Measurements from ENCODE around the gene LMF1.

LMF1 gene

DNA sequence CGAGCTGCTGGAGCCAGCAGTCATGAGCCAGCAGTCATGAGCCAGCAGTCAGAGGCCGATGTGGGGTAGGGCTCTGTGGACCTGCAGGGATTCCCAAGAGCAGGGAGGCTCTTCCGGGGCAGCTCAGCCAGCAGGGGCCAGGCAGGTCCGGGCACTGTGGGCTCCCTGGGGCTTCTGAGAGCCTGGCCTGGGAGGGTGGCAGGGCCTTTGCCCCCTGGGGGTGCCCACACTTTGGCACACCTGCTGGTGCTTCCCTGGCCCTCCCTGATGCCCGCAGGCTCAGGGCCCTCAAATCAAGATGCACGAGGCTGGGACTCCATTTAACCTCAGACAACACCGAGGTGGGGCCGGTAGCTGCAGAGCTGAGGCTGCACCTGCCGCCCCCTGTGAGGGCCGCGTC, 28.9 kb upstream of the LMF1 start:
- H3K4me1 ChIP-seq (ENCODE audit: insufficient read depth, poor library complexity, severe bottlenecking), result peaks cover 9% of the 10 kb centered on the region
- DNase-seq (ENCODE audit: low spot score), result no peak
- no peak overlapping the region for H3K4me3 ChIP-seq (ENCODE audit: severe bottlenecking)
- no peaks in the 10 kb centered on the region for H3K36me3 ChIP-seq (ENCODE audit: low read depth)
- H3K9me3 ChIP-seq (ENCODE audit: severe bottlenecking), result no peaks in the 10 kb centered on the region
- TF ChIP-seq, protein P1, sequence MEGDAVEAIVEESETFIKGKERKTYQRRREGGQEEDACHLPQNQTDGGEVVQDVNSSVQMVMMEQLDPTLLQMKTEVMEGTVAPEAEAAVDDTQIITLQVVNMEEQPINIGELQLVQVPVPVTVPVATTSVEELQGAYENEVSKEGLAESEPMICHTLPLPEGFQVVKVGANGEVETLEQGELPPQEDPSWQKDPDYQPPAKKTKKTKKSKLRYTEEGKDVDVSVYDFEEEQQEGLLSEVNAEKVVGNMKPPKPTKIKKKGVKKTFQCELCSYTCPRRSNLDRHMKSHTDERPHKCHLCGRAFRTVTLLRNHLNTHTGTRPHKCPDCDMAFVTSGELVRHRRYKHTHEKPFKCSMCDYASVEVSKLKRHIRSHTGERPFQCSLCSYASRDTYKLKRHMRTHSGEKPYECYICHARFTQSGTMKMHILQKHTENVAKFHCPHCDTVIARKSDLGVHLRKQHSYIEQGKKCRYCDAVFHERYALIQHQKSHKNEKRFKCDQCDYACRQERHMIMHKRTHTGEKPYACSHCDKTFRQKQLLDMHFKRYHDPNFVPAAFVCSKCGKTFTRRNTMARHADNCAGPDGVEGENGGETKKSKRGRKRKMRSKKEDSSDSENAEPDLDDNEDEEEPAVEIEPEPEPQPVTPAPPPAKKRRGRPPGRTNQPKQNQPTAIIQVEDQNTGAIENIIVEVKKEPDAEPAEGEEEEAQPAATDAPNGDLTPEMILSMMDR (IDR thresholded peaks at IDR 0.05; ENCODE audit: poor library complexity, severe bottlenecking), result no peak
- H3K27ac ChIP-seq (ENCODE audit: poor library complexity, severe bottlenecking), result no peak overlapping the region
- no peaks in the 10 kb centered on the region for H3K27me3 ChIP-seq (ENCODE audit: insufficient read depth, poor library complexity, severe bottlenecking)
- no peak for ATAC-seq (ENCODE audit: low read depth)

DNA sequence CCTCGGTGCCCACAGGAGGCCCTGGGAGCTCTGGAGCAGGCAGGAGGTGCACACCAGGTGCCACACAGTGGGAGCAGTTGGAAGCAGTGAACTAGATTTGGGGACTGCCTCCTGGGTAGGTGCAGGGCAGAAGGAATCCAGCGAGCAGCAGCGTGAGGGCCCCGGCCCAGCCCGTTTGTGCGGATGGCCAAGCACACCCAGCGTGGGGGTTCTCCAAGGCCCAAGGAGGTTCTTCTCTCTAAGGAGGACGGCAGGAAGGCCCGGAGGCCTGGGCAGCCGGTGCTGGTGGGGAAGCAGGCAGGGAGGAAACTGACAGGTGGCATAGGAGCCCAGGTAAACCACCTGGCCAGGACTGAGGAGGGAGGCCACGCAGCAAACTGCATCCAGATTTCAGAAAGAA, 27.8 kb upstream of the LMF1 start:
- Histone ChIP-seq H3K4me1 (ENCODE audit: insufficient read depth, poor library complexity, severe bottlenecking) (peaks cover 9% of the 10 kb centered on the region), H3K27me3 (ENCODE audit: insufficient read depth, poor library complexity, severe bottlenecking) (no peaks in the 10 kb centered on the region), H3K27ac (ENCODE audit: poor library complexity, severe bottlenecking) (no peak overlapping the region), H3K4me3 (ENCODE audit: severe bottlenecking) (no peak overlapping the region), H3K36me3 (ENCODE audit: low read depth) (no peaks in the 10 kb centered on the region), H3K9me3 (ENCODE audit: severe bottlenecking) (no peaks in the 10 kb centered on the region)
- ATAC-seq (ENCODE audit: low read depth) (no peak), DNase-seq (ENCODE audit: low spot score) (no peak)
- TF ChIP-seq, protein P1 (IDR thresholded peaks at IDR 0.05; ENCODE audit: poor library complexity, severe bottlenecking), result no peak

DNA sequence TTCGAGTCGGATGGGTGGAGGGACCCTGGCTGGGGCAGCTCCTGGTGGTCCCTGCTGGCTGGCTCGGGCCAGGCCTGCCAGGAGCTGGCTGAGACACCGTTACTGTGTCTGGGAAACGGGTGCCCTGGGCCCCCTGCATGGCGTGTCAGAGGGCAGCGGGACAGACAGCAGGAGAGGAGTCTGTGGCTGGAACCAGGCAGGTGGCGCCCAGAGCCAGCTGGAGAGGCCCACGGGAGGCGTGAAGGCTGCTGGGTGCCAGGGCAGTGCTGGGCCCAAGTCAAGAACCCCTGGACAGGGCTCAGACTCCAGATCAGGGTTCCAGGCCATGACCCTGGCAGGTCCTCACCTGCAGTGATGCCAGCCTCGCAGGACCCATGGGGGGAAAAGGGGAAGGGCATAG, 27.4 kb upstream of the LMF1 start:
- Histone ChIP-seq H3K27ac (ENCODE audit: poor library complexity, severe bottlenecking) (peak overlapping the region; percentile 50), H3K27me3 (ENCODE audit: insufficient read depth, poor library complexity, severe bottlenecking) (no peaks in the 10 kb centered on the region), H3K36me3 (ENCODE audit: low read depth) (no peaks in the 10 kb centered on the region), H3K9me3 (ENCODE audit: severe bottlenecking) (no peaks in the 10 kb centered on the region), H3K4me1 (ENCODE audit: insufficient read depth, poor library complexity, severe bottlenecking) (peaks cover 9% of the 10 kb centered on the region), H3K4me3 (ENCODE audit: severe bottlenecking) (no peak overlapping the region)
- ATAC-seq (ENCODE audit: low read depth), result no peak
- DNase-seq (ENCODE audit: low spot score), result no peak
- TF ChIP-seq, protein P1 (IDR thresholded peaks at IDR 0.05; ENCODE audit: poor library complexity, severe bottlenecking), result no peak

DNA sequence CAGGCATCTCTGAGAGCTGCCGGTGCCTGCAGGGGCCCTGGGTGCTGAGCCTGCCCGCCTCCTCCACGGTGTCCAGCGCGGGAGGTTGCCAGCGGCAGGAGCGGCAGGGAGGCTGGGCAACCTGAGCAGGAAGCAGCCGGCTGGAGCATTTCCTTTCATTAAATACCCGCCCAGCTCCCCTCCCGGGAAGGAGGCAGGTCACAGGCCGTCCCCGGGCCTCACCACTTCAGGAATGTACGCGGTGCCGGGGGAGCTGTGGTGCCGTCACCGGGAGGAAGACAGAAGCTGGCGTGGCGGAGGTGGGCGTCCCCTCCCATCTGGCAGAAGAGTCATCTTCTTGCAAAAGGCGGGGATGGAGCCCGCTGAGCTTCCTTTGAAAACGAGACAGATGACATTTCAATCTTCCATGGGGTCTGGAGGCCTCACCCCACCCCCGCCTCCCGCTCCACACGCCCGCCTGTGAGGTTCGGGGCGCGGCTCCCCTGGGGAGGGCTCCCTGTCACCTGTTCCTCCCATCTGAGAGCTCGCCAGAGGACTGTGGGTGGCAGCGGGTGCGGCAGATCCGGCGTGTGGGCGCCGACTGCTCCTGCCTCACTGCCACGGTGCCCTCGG, 26.8 kb upstream of the LMF1 start:
- no peaks in the 10 kb centered on the region for H3K27me3 ChIP-seq (ENCODE audit: insufficient read depth, poor library complexity, severe bottlenecking)
- peak; percentile 93 for ATAC-seq (ENCODE audit: low read depth)
- no peak for DNase-seq (ENCODE audit: low spot score)

DNA sequence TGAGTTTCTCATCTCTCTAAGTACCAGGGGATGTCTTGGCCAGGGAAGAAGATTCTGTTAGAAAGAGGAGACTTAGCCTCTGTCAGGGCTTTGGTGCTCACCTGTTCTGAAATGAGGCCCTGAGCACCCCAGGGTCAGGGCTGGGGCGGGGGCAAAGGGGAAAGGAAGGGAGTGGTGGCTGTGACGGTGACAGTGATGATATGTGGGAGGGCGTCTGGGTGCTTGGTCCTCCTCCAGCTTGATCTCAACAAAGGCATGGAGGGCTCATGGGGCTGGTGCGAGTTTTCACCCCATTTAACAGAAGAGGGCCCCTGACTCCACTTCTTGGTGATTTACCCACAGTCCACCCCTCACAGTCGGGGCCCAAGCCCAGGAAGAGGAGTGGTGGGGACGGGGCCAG, 25.9 kb upstream of the LMF1 start:
- H3K36me3 ChIP-seq (ENCODE audit: low read depth), result no peaks in the 10 kb centered on the region
- H3K9me3 ChIP-seq (ENCODE audit: severe bottlenecking), result no peaks in the 10 kb centered on the region
- peaks cover 3% of the 10 kb centered on the region for H3K4me1 ChIP-seq (ENCODE audit: insufficient read depth, poor library complexity, severe bottlenecking)
- no peak for DNase-seq (ENCODE audit: low spot score)
- ATAC-seq (ENCODE audit: low read depth), result no peak
- no peak overlapping the region for H3K4me3 ChIP-seq (ENCODE audit: severe bottlenecking)
- TF ChIP-seq, protein P1 (IDR thresholded peaks at IDR 0.05; ENCODE audit: poor library complexity, severe bottlenecking), result no peak
- no peaks in the 10 kb centered on the region for H3K27me3 ChIP-seq (ENCODE audit: insufficient read depth, poor library complexity, severe bottlenecking)
- peak overlapping the region; percentile 50 for H3K27ac ChIP-seq (ENCODE audit: poor library complexity, severe bottlenecking)

More for the DNA sequence above, 26.8 kb upstream of the LMF1 start:
- TF ChIP-seq, protein P1 (IDR thresholded peaks at IDR 0.05; ENCODE audit: poor library complexity, severe bottlenecking), result no peak
- Histone ChIP-seq H3K4me3 (ENCODE audit: severe bottlenecking) (peak overlapping the region; percentile 1), H3K9me3 (ENCODE audit: severe bottlenecking) (no peaks in the 10 kb centered on the region), H3K36me3 (ENCODE audit: low read depth) (no peaks in the 10 kb centered on the region), H3K4me1 (ENCODE audit: insufficient read depth, poor library complexity, severe bottlenecking) (peaks cover 5% of the 10 kb centered on the region), H3K27ac (ENCODE audit: poor library complexity, severe bottlenecking) (peak overlapping the region; percentile 50)

Measured in RWPE2 (cell line).